WTC11 (cell line): ENCODE results near the gene JAGN1. TPM values are rescaled to one million over a fixed set of nuclear protein-coding genes. Genes with fewer than 3 reads are reported as not detected.

Experiments used
- ATAC-seq: fragments of 200-7000 bp; cut with Tn5 transposase; 2 replicates; pipeline ENCODE4 v1.10.0; 2021; ENCODE audit warnings: mild to moderate bottlenecking, moderate library complexity
- CTCF ChIA-PET: fragments of 300-600 bp; sonication (Branson Sonifier 250); formaldehyde crosslinking; loops from one replicate; lab custom pipeline; 2021; ENCODE audit warnings: antibody characterized with exemption; lab: Charles Lee
- POLR2A ChIA-PET: fragments of 350-600 bp; sonication (Branson Sonifier 250); formaldehyde crosslinking; loops from one replicate; lab custom pipeline; 2021; ENCODE audit warnings: antibody characterized with exemption; lab: Charles Lee
- DNase-seq: peaks from one replicate; pipeline ENCODE4 v3.0.0; 2021; ENCODE audit warnings: low spot score
- H3K27ac Mint-ChIP-seq: 2 replicates; pipeline ENCODE4 v1.8.0; 2021; ENCODE audit warnings: mixed read lengths
- H3K27me3 Mint-ChIP-seq: 2 replicates; pipeline ENCODE4 v1.8.0; 2021; ENCODE audit warnings: low read depth, mild to moderate bottlenecking, moderate library complexity, mixed read lengths
- H3K36me3 Mint-ChIP-seq: 2 replicates; pipeline ENCODE4 v1.8.0; 2021; ENCODE audit warnings: mixed read lengths
- H3K4me1 Mint-ChIP-seq: 2 replicates; pipeline ENCODE4 v1.8.0; 2022; ENCODE audit warnings: mixed read lengths
- H3K4me3 Mint-ChIP-seq: 2 replicates; pipeline ENCODE4 v1.8.0; 2021; ENCODE audit warnings: mild to moderate bottlenecking, moderate library complexity, mixed read lengths
- H3K9me3 Mint-ChIP-seq: 2 replicates; pipeline ENCODE4 v1.8.0; 2021; ENCODE audit warnings: mixed read lengths
- CBFB ChIP-seq: sonication (generic); formaldehyde crosslinking; IDR thresholded peaks from 2 replicates; pipeline ENCODE4 v1.8.1; 2022; ENCODE audit warnings: mild to moderate bottlenecking, low read depth, missing genetic modification reagents
- CREB1 ChIP-seq: sonication (generic); formaldehyde crosslinking; IDR thresholded peaks from 2 replicates; pipeline ENCODE4 v1.8.0; 2023; ENCODE audit warnings: mild to moderate bottlenecking, missing genetic modification reagents
- E2F5 ChIP-seq: sonication (generic); formaldehyde crosslinking; IDR thresholded peaks from 2 replicates; pipeline ENCODE4 v1.8.1; 2022; ENCODE audit warnings: mild to moderate bottlenecking, moderate library complexity, missing genetic modification reagents
- GABPB1 ChIP-seq: sonication (generic); formaldehyde crosslinking; IDR thresholded peaks from 2 replicates; pipeline ENCODE4 v1.8.1; 2023; ENCODE audit warnings: mild to moderate bottlenecking, missing genetic modification reagents
- GRHL2 ChIP-seq: fragments of 250-450 bp; sonication (Bioruptor Pico); IDR thresholded peaks from 2 replicates; pipeline ENCODE4 v1.8.0; 2022; ENCODE audit warnings: mild to moderate bottlenecking, moderate library complexity; ENCODE audit not compliant: insufficient replicate concordance, severe bottlenecking
- HMGA2 ChIP-seq: fragments of 250-450 bp; sonication (Bioruptor Pico); IDR thresholded peaks from 2 replicates; pipeline ENCODE4 v1.4.0; 2021; ENCODE audit warnings: mild to moderate bottlenecking, moderate library complexity
- KAT7 ChIP-seq: sonication (generic); formaldehyde crosslinking; IDR thresholded peaks from 2 replicates; pipeline ENCODE4 v1.8.1; 2023; ENCODE audit warnings: missing genetic modification reagents, mild to moderate bottlenecking, borderline replicate concordance
- NFE2L1 ChIP-seq: sonication (generic); formaldehyde crosslinking; IDR thresholded peaks from 2 replicates; pipeline ENCODE4 v1.8.1; 2023; ENCODE audit warnings: missing genetic modification reagents
- NR1H2 ChIP-seq: sonication (generic); formaldehyde crosslinking; IDR thresholded peaks from 2 replicates; pipeline ENCODE4 v1.9.0; 2021; ENCODE audit warnings: mild to moderate bottlenecking, moderate library complexity, missing genetic modification reagents
- NR3C1 ChIP-seq: sonication (generic); formaldehyde crosslinking; conservative IDR thresholded peaks from 2 replicates; pipeline ENCODE4 v1.8.1; 2023; ENCODE audit warnings: low read depth, mild to moderate bottlenecking, missing genetic modification reagents
- PREB ChIP-seq: sonication (generic); formaldehyde crosslinking; IDR thresholded peaks from 2 replicates; pipeline ENCODE4 v1.8.1; 2022; ENCODE audit warnings: mild to moderate bottlenecking, missing genetic modification reagents, moderate library complexity, borderline replicate concordance
- RELA ChIP-seq: sonication (generic); formaldehyde crosslinking; IDR thresholded peaks from 2 replicates; pipeline ENCODE4 v1.8.1; 2022; ENCODE audit warnings: missing genetic modification reagents, mild to moderate bottlenecking, borderline replicate concordance
- SMAD3 ChIP-seq: sonication (generic); formaldehyde crosslinking; IDR thresholded peaks from 2 replicates; pipeline ENCODE4 v1.8.0; 2022; ENCODE audit warnings: missing genetic modification reagents, mild to moderate bottlenecking, borderline replicate concordance
- SMAD4 ChIP-seq: sonication (generic); formaldehyde crosslinking; IDR thresholded peaks from 2 replicates; pipeline ENCODE4 v1.8.0; 2022; ENCODE audit warnings: mild to moderate bottlenecking, missing genetic modification reagents
- SP1 ChIP-seq: sonication (generic); formaldehyde crosslinking; conservative IDR thresholded peaks from 2 replicates; pipeline ENCODE4 v1.8.1; 2022; ENCODE audit warnings: missing genetic modification reagents
- TEAD4 ChIP-seq: sonication (generic); formaldehyde crosslinking; IDR thresholded peaks from 2 replicates; pipeline ENCODE4 v1.8.0; 2022; ENCODE audit warnings: mild to moderate bottlenecking, missing genetic modification reagents
- USF1 ChIP-seq: sonication (generic); formaldehyde crosslinking; IDR thresholded peaks from 2 replicates; pipeline ENCODE4 v1.8.0; 2022; ENCODE audit warnings: mild to moderate bottlenecking, missing genetic modification reagents
- ZBTB43 ChIP-seq: sonication (generic); formaldehyde crosslinking; IDR thresholded peaks from 2 replicates; pipeline ENCODE4 v1.8.1; 2023; ENCODE audit warnings: mild to moderate bottlenecking, missing genetic modification reagents
- ZNF263 ChIP-seq: sonication (generic); formaldehyde crosslinking; IDR thresholded peaks from 2 replicates; pipeline ENCODE4 v1.8.1; 2022; ENCODE audit warnings: low read depth, mild to moderate bottlenecking, moderate library complexity, missing genetic modification reagents
- ZNF512 ChIP-seq: sonication (generic); formaldehyde crosslinking; IDR thresholded peaks from 2 replicates; pipeline ENCODE4 v1.8.1; 2022; ENCODE audit warnings: missing genetic modification reagents, borderline replicate concordance
- total RNA-seq: library from RNA; stranded (reverse); gene quantifications from 3 replicates; pipeline ENCODE4 v1.2.3, GENCODE V29; 2021
- TF ChIP-seq, protein P1 (sequence below): sonication (generic); formaldehyde crosslinking; IDR thresholded peaks from 2 replicates; pipeline ENCODE4 v1.8.1; 2023; ENCODE audit warnings: mild to moderate bottlenecking, missing genetic modification reagents, moderate library complexity

JAGN1 gene
- total RNA-seq, 1 experiment from 2014 or later, result 25.6 TPM

GRCh38 chr3:9866639-9867038, 23.8 kb upstream of the JAGN1 start:
- POLR2A ChIA-PET, result no interaction called here
- no peak overlapping the region for H3K4me3 Mint-ChIP-seq
- ATAC-seq (no peak), DNase-seq (no peak)
- H3K27ac Mint-ChIP-seq, result no peak overlapping the region
- no peak for TF ChIP-seq RELA (CRISPR knock-in tag)
- no peak for TF ChIP-seq KAT7 (CRISPR knock-in tag)
- TF ChIP-seq HMGA2 (CRISPR knock-in tag), result no peak
- H3K9me3 Mint-ChIP-seq, result no peaks in the 10 kb centered on the region
- CTCF ChIA-PET, result interaction anchor here (1.1 to 1.8 kb wide), 2 partner anchors 16 to 80 kb away, joined by 3 to 5 read pairs; no protein-coding TSS in a partner anchor
- no peaks in the 10 kb centered on the region for H3K36me3 Mint-ChIP-seq
- H3K27me3 Mint-ChIP-seq, result peaks cover 15% of the 10 kb centered on the region
- H3K4me1 Mint-ChIP-seq, result peaks cover 7% of the 10 kb centered on the region

DNA sequence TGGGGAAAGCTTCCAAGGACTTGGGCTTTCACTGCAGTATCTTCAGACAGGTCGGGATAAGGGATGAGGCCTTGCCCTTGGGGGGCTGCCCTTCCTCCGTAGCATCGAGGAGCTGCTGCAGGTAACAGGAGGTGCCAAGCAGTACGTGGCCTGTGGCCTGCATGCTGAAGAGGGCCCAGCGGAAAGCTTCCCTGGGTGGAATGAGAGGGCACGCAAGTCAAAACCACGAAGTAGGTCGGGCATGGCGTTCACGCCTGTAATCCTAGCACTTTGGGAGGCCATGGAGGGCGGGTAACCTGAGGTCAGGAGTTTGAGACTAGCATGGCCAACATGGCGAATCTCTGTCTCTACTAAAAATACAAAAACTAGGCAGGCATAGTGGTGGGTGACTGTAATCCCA, 23.3 kb upstream of the JAGN1 start:
- no peak for DNase-seq
- H3K36me3 Mint-ChIP-seq, result no peaks in the 10 kb centered on the region
- H3K4me1 Mint-ChIP-seq, result peaks cover 3% of the 10 kb centered on the region
- H3K27ac Mint-ChIP-seq, result no peak overlapping the region
- H3K9me3 Mint-ChIP-seq, result no peaks in the 10 kb centered on the region
- no peak for TF ChIP-seq NFE2L1 (CRISPR knock-in tag)
- TF ChIP-seq GRHL2, result no peak
- TF ChIP-seq PREB (CRISPR knock-in tag), result no peak
- TF ChIP-seq TEAD4, result no peak
- no peak for TF ChIP-seq SMAD3 (CRISPR knock-in tag)
- TF ChIP-seq CBFB, result no peak
- TF ChIP-seq, protein P1, sequence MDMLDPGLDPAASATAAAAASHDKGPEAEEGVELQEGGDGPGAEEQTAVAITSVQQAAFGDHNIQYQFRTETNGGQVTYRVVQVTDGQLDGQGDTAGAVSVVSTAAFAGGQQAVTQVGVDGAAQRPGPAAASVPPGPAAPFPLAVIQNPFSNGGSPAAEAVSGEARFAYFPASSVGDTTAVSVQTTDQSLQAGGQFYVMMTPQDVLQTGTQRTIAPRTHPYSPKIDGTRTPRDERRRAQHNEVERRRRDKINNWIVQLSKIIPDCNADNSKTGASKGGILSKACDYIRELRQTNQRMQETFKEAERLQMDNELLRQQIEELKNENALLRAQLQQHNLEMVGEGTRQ (CRISPR knock-in tag), result no peak
- TF ChIP-seq ZNF512, result no peak
- TF ChIP-seq SP1 (CRISPR knock-in tag), result no peak
- no peak for TF ChIP-seq USF1 (CRISPR knock-in tag)
- no peak for TF ChIP-seq CREB1 (CRISPR knock-in tag)
- no peak for TF ChIP-seq ZBTB43 (CRISPR knock-in tag)
- H3K4me3 Mint-ChIP-seq, result no peak overlapping the region
- peaks cover 12% of the 10 kb centered on the region for H3K27me3 Mint-ChIP-seq
- no peak for ATAC-seq
- CTCF ChIA-PET, result interaction anchor here (1.8 kb wide), 1 partner anchor 79 kb away, joined by 5 read pairs; no protein-coding TSS in a partner anchor
- POLR2A ChIA-PET, result no interaction called here

DNA sequence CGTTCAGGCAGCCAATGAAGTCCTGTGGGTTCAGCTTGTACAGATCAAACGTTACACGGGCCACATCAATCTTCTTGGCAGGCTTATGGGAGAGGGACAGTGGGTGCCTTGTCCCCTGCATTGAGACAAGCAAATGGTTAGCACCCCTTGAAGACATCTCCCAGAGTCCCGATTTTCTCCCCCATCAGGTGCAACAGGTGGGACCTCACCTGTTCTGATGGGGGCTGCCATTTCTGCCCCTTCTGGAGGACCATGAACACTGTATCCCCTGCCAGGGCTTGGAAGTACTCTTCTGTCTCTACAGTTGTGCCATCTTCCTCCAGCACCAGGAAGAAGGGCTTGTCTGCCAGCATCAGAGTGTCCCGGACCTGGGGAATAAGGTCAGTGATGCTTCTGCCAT, 20.5 kb upstream of the JAGN1 start:
- no peak for ATAC-seq
- H3K27ac Mint-ChIP-seq, result no peak overlapping the region
- TF ChIP-seq NR1H2 (CRISPR knock-in tag) (no peak), ZNF263 (CRISPR knock-in tag) (no peak), E2F5 (no peak), PREB (CRISPR knock-in tag) (no peak), TEAD4 (no peak), GABPB1 (CRISPR knock-in tag) (no peak), SMAD4 (no peak), NR3C1 (no peak)

More for the DNA sequence above, 20.5 kb upstream of the JAGN1 start:
- POLR2A ChIA-PET, result no interaction called here
- CTCF ChIA-PET, result no interaction called here
- Mint-ChIP-seq H3K4me1 (no peaks in the 10 kb centered on the region), H3K27me3 (peaks cover 3% of the 10 kb centered on the region; the same call in 1 of the 2 replicates), H3K36me3 (no peaks in the 10 kb centered on the region), H3K4me3 (no peak overlapping the region), H3K9me3 (no peaks in the 10 kb centered on the region)
- no peak for DNase-seq
